Measurements from ENCODE around the gene USP3.
"Not testable (repeated sequence)": the region's sequence is repeated elsewhere in the genome, so short reads cannot be mapped to it uniquely, and the experiment has no call there.

The USP3 gene

DNA sequence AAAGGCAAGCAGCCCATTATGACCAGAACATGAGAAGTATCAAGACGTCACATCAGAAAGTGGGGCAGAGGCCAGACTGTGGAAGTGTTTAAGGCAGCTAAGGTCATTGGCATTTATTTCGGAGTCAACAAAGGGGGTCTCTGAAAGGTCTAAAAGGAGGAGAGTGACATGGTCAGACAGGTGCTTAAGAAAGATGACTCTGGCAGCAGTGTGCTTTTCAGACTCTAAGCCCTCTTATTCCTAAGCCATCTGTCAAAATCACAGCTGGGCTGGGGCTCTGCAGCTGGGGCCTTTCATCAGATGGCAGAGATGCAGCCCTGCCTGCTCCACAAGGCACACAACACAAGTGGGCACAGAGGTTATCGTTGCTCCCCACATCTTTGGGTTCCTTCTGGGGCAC is 106.8 kb downstream of the USP3 start:
- Histone ChIP-seq H3F3A (ENCODE audit: control insufficient read depth, insufficient read depth) (0 out of 2 replicates have a peak, but pooled peaks cover 6% of the 10 kb centered on the region), H3K27ac (ENCODE audit: low read depth, low read length) (peak overlapping the region; percentile 54), H3K4me2 (ENCODE audit: low read length) (no peak overlapping the region), H4K20me1 (ENCODE audit: control insufficient read depth, insufficient read depth, low read depth, low read length) (no peaks in the 10 kb centered on the region), H3K4me1 (ENCODE audit: control insufficient read depth, low read length) (peaks cover 23% of the 10 kb centered on the region), H3K79me2 (ENCODE audit: control insufficient read depth, low read length) (no peaks in the 10 kb centered on the region), H3K9me2 (replicated peaks; ENCODE audit: control insufficient read depth, low read length) (no peaks in the 10 kb centered on the region), H3K9me3 (ENCODE audit: control insufficient read depth, insufficient read depth, low read length) (no peaks in the 10 kb centered on the region), H3K4me3 (ENCODE audit: low read length) (no peak overlapping the region), H3K27me3 (ENCODE audit: control insufficient read depth, low read length) (no peaks in the 10 kb centered on the region), H3K36me3 (ENCODE audit: control insufficient read depth, low read length) (peaks cover 45% of the 10 kb centered on the region)
- TF ChIP-seq, protein P1, sequence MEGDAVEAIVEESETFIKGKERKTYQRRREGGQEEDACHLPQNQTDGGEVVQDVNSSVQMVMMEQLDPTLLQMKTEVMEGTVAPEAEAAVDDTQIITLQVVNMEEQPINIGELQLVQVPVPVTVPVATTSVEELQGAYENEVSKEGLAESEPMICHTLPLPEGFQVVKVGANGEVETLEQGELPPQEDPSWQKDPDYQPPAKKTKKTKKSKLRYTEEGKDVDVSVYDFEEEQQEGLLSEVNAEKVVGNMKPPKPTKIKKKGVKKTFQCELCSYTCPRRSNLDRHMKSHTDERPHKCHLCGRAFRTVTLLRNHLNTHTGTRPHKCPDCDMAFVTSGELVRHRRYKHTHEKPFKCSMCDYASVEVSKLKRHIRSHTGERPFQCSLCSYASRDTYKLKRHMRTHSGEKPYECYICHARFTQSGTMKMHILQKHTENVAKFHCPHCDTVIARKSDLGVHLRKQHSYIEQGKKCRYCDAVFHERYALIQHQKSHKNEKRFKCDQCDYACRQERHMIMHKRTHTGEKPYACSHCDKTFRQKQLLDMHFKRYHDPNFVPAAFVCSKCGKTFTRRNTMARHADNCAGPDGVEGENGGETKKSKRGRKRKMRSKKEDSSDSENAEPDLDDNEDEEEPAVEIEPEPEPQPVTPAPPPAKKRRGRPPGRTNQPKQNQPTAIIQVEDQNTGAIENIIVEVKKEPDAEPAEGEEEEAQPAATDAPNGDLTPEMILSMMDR (IDR thresholded peaks at IDR 0.05; ENCODE audit: low read depth, low read length, poor library complexity, severe bottlenecking), result no peak
- TF ChIP-seq EZH2phosphoT487 (IDR thresholded peaks at IDR 0.05; ENCODE audit: borderline replicate concordance, low read length), result no peak

- peaks cover 48% of the 10 kb centered on the region for H3K36me3 ChIP-seq (ENCODE audit: control insufficient read depth, low read length)
Observed at GRCh38 chr15:63612300-63612699, 107.9 kb downstream of the USP3 start.

DNA sequence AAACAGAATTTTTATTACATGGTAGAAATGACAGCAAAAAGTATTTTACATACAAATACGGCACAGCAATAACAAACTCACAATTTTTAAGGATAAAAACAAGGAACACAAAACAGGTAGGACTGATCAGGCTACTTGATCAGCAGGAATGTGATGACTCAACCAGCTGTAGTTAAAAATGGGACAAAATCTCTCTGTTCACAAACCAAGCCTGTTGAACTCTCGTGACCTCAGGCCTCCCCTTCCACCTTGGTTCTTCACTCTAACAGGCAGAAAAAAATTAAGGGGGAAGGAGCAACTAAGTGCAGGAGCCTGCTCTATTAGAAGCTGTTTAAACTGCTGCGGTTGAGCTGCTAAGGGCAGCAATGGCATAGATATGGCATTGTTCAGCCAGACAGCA is 111.5 kb downstream of the USP3 start:
- Histone ChIP-seq H3K4me2 (ENCODE audit: low read length) (no peak overlapping the region), H3K9me3 (ENCODE audit: control insufficient read depth, insufficient read depth, low read length) (no peaks in the 10 kb centered on the region), H3K27ac (ENCODE audit: low read depth, low read length) (no peak overlapping the region), H3F3A (ENCODE audit: control insufficient read depth, insufficient read depth) (0 out of 2 replicates have a peak, but pooled peaks cover 2% of the 10 kb centered on the region), H4K20me1 (ENCODE audit: control insufficient read depth, insufficient read depth, low read depth, low read length) (no peaks in the 10 kb centered on the region), H3K9me2 (replicated peaks; ENCODE audit: control insufficient read depth, low read length) (no peaks in the 10 kb centered on the region), H3K27me3 (ENCODE audit: control insufficient read depth, low read length) (no peaks in the 10 kb centered on the region), H3K79me2 (ENCODE audit: control insufficient read depth, low read length) (no peaks in the 10 kb centered on the region), H3K4me1 (ENCODE audit: control insufficient read depth, low read length) (peaks cover 5% of the 10 kb centered on the region), H3K4me3 (ENCODE audit: low read length) (no peak overlapping the region), H3K36me3 (ENCODE audit: control insufficient read depth, low read length) (peaks cover 23% of the 10 kb centered on the region)
- TF ChIP-seq EZH2phosphoT487 (IDR thresholded peaks at IDR 0.05; ENCODE audit: borderline replicate concordance, low read length), result no peak
- TF ChIP-seq, protein P1 (IDR thresholded peaks at IDR 0.05; ENCODE audit: low read depth, low read length, poor library complexity, severe bottlenecking), result no peak

More at GRCh38 chr15:63612300-63612699, 107.9 kb downstream of the USP3 start:
- Histone ChIP-seq H3K9me3 (ENCODE audit: control insufficient read depth, insufficient read depth, low read length) (no peaks in the 10 kb centered on the region), H3K27ac (ENCODE audit: low read depth, low read length) (no peak overlapping the region), H3K27me3 (ENCODE audit: control insufficient read depth, low read length) (no peaks in the 10 kb centered on the region), H3K4me2 (ENCODE audit: low read length) (no peak overlapping the region), H3K4me1 (ENCODE audit: control insufficient read depth, low read length) (peaks cover 19% of the 10 kb centered on the region), H4K20me1 (ENCODE audit: control insufficient read depth, insufficient read depth, low read depth, low read length) (no peaks in the 10 kb centered on the region), H3K79me2 (ENCODE audit: control insufficient read depth, low read length) (no peaks in the 10 kb centered on the region), H3K9me2 (replicated peaks; ENCODE audit: control insufficient read depth, low read length) (no peaks in the 10 kb centered on the region), H3F3A (ENCODE audit: control insufficient read depth, insufficient read depth) (0 out of 2 replicates have a peak, but pooled peaks cover 6% of the 10 kb centered on the region), H3K4me3 (ENCODE audit: low read length) (no peak overlapping the region)
- TF ChIP-seq, protein P1 (IDR thresholded peaks at IDR 0.05; ENCODE audit: low read depth, low read length, poor library complexity, severe bottlenecking), result no peak
- TF ChIP-seq EZH2phosphoT487 (IDR thresholded peaks at IDR 0.05; ENCODE audit: borderline replicate concordance, low read length), result no peak

DNA sequence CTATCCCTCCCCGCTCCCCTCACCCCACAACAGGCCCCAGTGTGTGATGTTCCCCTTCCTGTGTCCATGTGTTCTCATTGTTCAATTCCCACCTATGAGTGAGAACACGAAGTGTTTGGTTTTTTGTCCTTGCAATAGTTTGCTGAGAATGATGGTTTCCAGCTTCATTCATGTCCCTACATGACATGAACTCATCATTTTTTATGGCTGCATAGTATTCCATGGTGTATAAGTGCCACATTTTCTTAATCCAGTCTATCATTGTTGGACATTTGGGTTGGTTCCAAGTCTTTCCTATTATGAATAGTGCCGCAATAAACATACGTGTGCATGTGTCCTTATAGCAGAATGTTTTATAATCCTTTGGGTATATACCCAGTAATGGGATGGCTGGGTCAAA is 112.8 kb downstream of the USP3 start:
- not testable (repeated sequence) for H4K20me1 ChIP-seq (ENCODE audit: control insufficient read depth, insufficient read depth, low read depth, low read length); H3K4me2 ChIP-seq (ENCODE audit: low read length); H3K4me1 ChIP-seq (ENCODE audit: control insufficient read depth, low read length); H3K79me2 ChIP-seq (ENCODE audit: control insufficient read depth, low read length); H3K27me3 ChIP-seq (ENCODE audit: control insufficient read depth, low read length); H3K27ac ChIP-seq (ENCODE audit: low read depth, low read length); H3K9me2 ChIP-seq (replicated peaks; ENCODE audit: control insufficient read depth, low read length); H3F3A ChIP-seq (ENCODE audit: control insufficient read depth, insufficient read depth); H3K4me3 ChIP-seq (ENCODE audit: low read length); H3K9me3 ChIP-seq (ENCODE audit: control insufficient read depth, insufficient read depth, low read length)
- peaks cover 21% of the 10 kb centered on the region for H3K36me3 ChIP-seq (ENCODE audit: control insufficient read depth, low read length)

- not testable (repeated sequence) for H3K9me3 ChIP-seq (ENCODE audit: control insufficient read depth, insufficient read depth, low read length); H3K27ac ChIP-seq (ENCODE audit: low read depth, low read length); H3K79me2 ChIP-seq (ENCODE audit: control insufficient read depth, low read length); H3K4me2 ChIP-seq (ENCODE audit: low read length); H3F3A ChIP-seq (ENCODE audit: control insufficient read depth, insufficient read depth); H3K9me2 ChIP-seq (replicated peaks; ENCODE audit: control insufficient read depth, low read length); H3K4me3 ChIP-seq (ENCODE audit: low read length); H4K20me1 ChIP-seq (ENCODE audit: control insufficient read depth, insufficient read depth, low read depth, low read length); H3K4me1 ChIP-seq (ENCODE audit: control insufficient read depth, low read length); H3K27me3 ChIP-seq (ENCODE audit: control insufficient read depth, low read length)
- peaks cover 23% of the 10 kb centered on the region for H3K36me3 ChIP-seq (ENCODE audit: control insufficient read depth, low read length)
Observed at GRCh38 chr15:63617627-63618026, 113.2 kb downstream of the USP3 start.

GRCh38 chr15:63620760-63621159 is 116.4 kb downstream of the USP3 start:
- H3K36me3 ChIP-seq (ENCODE audit: control insufficient read depth, low read length), result peaks cover 42% of the 10 kb centered on the region
- H3K79me2 ChIP-seq (ENCODE audit: control insufficient read depth, low read length); H3K4me1 ChIP-seq (ENCODE audit: control insufficient read depth, low read length); H3F3A ChIP-seq (ENCODE audit: control insufficient read depth, insufficient read depth); H4K20me1 ChIP-seq (ENCODE audit: control insufficient read depth, insufficient read depth, low read depth, low read length); H3K27ac ChIP-seq (ENCODE audit: low read depth, low read length); H3K27me3 ChIP-seq (ENCODE audit: control insufficient read depth, low read length); H3K4me2 ChIP-seq (ENCODE audit: low read length); H3K9me2 ChIP-seq (replicated peaks; ENCODE audit: control insufficient read depth, low read length); H3K9me3 ChIP-seq (ENCODE audit: control insufficient read depth, insufficient read depth, low read length); H3K4me3 ChIP-seq (ENCODE audit: low read length): not testable (repeated sequence)

Data from DOHH2 (cell line).